ENCODE results near the gene PRG2.

DNA sequence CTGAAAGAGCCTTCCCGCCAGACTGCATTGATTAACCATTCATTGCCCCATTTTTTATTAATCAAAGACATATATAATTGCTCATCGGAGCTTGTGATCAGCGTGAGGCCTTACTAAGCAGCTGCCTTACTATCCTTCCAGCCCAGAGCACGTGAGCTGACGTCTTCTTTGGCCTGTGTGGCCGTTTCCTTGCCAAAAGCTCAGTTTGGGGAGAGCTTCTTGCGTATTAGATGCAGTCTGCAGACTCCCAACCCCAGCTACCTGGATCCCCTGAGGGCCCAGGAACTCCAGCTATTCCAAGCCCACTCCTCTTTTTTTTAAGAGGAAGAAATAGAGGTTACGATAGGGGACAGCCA, 37.3 kb upstream of the PRG2 start:
- TF ChIP-seq EZH2 (IDR thresholded peaks at IDR 0.05; ENCODE audit: borderline replicate concordance, low read length), result no peak
- TF ChIP-seq, protein P1, sequence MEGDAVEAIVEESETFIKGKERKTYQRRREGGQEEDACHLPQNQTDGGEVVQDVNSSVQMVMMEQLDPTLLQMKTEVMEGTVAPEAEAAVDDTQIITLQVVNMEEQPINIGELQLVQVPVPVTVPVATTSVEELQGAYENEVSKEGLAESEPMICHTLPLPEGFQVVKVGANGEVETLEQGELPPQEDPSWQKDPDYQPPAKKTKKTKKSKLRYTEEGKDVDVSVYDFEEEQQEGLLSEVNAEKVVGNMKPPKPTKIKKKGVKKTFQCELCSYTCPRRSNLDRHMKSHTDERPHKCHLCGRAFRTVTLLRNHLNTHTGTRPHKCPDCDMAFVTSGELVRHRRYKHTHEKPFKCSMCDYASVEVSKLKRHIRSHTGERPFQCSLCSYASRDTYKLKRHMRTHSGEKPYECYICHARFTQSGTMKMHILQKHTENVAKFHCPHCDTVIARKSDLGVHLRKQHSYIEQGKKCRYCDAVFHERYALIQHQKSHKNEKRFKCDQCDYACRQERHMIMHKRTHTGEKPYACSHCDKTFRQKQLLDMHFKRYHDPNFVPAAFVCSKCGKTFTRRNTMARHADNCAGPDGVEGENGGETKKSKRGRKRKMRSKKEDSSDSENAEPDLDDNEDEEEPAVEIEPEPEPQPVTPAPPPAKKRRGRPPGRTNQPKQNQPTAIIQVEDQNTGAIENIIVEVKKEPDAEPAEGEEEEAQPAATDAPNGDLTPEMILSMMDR (conservative IDR thresholded peaks at IDR 0.05 in 1 of 2, IDR thresholded peaks at IDR 0.05 in 1 of 2; ENCODE audit: extremely low read depth in 1 of 2, insufficient read depth in 1 of 2, low read depth in 1 of 2, low read length in 2 of 2), result no peak

Data from mammary epithelial cell (primary cell).